Hematopoietic multipotent progenitor cell (in vitro differentiated cells): ENCODE results near the gene SDK1. TPM values are rescaled to one million over a fixed set of nuclear protein-coding genes. Genes with fewer than 3 reads are reported as not detected.

Experiments
- DNase-seq, 3 donors: peaks; one replicate each; pipeline ENCODE4 v3.0.0-alpha.2; 2011 to 2015; ENCODE audit warnings: low read depth in 2 of 3, low spot score in 2 of 3
- total RNA-seq: library from RNA; depleted of rRNA; stranded (reverse); fragments of >200 nt; gene quantifications from one replicate; pipeline ENCODE4 v1.2.3, GENCODE V29; 2012

The SDK1 gene
- total RNA-seq, 1 donor, result 0.81 TPM

DNA sequence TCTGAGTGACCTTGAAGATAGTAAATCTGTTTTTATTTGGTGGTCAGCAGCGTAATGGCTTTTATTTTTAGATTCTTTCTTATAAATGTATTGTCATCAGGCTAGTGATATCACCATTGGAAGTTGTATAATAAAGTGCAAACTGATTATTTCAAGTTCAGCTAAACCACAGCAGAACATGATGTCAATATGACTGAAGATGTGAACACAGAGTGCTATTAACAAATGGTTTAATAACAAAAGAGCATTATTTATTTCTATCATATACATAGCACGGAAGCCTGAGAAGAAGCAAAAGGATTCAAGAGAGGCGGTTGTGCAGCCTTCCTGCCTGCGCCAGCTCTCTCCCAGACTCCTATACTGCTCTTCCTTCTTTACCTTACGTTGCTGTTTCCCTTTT lies 142.7 kb downstream of the SDK1 start:
- no peak for DNase-seq

DNA sequence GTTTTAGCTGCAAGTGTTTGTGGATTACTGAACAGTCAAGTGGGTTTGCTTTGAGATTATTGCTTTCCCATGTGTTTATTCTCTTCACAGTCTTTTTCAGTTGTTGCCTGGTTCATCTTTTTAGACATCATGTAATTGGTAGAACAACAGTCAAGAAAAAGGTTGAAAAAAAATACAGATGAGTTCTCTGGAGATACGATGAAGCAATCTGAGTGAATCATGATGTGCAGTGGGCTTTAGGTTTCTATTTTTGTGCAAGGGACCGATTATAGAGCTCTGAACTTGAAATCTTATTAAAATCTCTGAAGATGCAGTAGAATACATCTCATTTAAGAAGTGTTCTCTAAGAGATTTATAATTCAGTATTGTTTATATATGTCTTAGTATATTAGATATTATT lies 145.7 kb downstream of the SDK1 start:
- no peak for DNase-seq

DNA sequence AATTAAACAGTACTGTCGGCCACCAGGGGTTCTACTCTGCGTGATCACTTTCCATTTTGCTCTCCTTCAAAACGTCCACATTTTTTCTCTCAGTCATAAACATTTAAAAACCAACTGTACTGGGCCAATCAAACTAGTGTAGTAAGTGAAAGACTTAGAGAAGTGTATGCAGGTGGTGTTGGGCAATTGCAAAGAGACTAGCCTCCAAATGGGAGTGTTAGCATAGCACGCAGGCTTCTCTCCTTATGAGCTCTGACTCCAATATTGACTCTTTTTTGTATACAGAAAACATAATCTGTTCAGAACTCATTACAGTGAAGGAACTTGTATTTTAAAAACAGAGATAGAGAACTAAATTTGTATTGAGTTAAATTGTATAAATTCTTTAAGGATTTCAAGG lies 150.6 kb downstream of the SDK1 start:
- DNase-seq, result no peak

DNA sequence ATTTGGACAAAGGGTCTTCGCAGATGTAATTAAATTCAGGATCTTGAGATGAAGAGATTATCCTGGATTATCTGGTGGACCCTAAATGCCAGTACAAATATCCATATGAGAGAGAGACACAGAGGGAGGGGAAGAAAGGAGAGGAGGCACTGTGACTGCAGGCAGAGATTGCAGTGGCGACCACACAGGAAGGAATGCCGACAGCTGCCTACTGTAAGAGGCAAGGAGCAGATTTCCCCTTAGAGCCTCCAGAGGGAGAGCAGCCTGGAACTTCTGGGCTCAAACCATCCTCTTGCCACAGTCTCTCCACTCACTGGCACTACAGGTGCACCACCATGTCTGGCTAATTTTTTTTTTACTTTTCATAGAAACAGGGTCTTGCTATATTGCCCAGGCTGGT lies 152.3 kb downstream of the SDK1 start:
- no peak for DNase-seq

DNA sequence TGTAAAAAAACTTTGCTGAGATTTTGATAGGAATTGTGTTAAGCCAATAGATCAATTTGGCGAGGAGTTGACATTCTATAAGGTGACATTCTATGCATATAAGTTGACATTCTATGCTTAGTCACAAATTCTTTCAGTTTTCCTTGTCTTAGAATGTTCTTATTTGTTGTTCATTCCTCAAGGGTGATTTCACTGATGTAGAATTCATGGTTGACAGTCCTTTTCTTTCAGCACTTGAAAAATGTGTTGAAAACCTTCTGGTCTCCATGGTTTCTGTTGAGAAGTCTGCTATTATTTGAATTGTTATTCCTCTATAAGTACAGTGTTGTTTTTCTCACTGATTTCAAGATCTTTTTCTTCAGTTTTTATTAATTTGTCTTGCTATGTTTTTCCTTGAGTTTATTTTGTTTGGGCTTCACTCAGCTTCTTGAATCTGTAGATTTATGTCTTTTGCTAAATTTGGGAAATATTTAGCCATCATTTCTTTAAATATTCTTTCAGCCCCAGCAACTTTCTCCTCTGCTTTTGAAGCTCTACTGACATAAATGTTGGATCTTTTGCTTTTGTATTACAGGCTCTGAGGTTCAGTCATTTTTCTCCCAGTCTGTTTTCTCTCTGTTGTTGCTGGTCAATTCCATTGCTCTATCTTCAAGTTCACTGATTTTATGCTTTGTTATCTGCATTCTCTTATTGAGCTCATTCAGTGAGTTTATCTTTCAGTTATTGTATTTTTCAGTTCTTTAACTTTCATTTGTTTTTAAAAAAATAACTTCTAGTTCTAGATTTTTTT lies 154.9 kb downstream of the SDK1 start:
- DNase-seq, result no peak

DNA sequence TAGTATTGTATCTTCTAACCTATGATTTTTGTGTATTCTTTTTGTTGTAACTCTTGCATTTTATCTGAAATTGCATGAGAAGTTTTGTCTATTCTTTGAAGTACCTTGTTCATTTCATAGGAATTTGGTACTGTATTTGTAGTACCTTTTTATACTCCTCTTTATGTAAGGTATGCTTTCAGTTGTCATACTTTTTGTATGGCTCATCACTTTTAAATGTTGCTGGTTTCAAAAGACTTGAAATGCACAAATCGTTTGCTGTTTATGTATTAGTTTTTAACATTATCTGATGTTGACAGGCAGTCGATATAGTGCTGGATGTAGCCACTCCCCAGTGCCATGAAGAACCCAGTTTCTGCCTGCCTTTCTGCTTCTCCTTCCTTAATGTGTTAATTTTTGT lies 158.1 kb downstream of the SDK1 start:
- DNase-seq, result no peak

DNA sequence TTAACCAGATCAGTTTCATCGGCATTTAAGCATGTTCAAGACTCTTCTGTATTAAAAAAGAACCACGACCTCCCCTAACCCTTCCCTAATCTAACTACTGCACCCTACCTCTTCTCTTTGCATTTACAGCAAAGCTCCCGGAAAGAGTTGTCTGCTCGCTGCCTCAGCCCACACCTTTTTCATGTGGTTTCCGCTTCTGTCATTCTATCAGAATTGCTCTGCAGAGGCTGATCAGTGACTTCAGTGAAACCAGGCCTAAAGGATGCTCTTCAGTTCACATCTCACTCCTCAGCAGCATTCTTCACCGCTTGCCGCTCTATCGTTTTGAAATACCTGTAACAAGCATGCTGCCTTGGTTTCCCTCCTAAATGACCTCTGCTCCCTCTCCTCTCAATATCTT lies 160.9 kb downstream of the SDK1 start:
- peak in 1 of 3 donors; percentile 44 for DNase-seq

DNA sequence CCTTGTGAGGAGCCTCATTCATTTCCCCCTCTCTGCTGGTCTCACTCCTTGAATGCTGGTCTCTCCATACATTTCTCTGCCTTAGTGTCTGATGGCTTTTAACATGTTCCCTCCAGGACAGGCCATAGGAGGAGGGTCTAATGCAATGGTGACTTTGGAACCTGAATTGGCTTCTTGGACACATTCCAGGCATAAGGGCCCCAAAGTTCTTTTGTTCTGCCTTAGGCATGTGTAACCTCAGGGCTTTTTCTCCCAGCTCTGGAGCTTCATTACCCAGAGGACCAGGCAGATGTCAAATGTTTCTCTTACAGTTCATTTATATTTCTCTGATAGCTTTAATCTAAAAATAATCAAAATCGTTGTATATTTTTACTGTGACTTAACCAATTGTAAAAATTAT lies 162.6 kb downstream of the SDK1 start:
- DNase-seq, result no peak

DNA sequence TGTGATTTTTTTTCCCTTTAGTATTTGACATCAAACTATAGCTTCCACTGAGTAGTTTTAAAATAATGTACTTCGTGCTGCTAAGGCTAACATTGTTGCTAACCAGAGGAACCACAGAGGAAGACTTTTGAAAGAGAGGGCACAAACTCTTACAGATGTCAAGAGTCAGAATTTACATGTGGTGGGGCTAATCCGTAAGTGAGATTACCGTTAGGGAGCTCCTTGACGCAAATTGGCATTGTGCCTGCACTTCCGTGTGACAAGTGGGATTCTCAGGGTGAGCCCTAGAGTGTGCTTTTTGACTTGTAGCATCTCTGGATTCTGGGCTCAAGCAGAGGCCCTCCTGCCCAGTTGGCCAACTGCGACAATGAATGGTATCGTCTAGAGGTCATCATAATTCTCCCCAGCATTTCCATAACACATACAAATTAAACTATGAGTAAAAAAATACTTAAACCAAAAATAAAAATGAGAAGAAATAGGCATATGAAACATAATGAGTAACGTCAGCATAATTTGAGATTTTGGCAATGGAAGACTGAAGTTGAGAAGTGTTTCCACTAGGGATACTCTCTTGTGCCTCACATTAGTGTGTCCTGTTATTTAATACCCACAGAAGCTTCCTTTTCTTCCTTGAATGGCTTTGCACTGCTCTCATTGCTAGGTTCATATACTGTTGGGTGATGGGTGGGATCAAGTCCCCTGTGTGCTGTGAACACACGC lies 164.0 kb downstream of the SDK1 start:
- DNase-seq, result no peak

DNA sequence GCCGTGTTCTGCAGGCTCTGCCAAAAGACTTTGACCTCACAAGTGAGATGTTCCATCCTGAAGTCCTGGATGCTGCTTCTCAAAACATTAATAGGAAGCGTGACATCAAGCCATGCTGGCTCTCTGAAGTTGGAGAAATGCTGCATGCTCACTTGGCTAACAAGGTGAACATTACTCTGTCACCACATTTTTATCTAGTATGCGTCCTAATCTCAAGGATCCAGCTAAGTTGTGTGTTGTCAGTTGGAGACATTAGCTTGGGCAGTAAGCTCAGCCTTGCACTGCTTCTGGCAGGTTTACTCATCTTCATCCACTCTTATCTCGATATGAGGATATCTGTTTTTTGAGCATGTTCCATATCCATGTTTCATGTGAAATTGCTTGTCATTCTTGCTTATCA lies 165.2 kb downstream of the SDK1 start:
- DNase-seq, result no peak

DNA sequence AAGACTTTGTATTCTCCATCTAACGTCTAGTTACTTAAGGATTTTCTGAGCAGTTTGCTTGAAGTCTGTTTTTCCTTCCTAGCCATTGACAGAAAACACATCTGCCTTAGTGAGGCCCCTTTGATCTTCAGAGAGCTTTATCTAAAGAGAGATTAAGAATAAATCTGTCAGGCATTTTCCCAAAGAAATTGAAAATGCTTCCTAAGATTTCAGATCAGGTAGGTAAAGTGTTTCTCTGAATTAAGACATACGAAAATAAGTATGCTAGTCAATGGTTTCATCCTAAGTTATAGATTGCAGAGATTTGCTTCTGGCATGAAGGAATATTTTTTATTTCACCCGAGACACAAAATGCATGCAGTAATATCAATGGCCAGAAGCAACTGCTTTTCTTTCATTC lies 168.6 kb downstream of the SDK1 start:
- no peak for DNase-seq

DNA sequence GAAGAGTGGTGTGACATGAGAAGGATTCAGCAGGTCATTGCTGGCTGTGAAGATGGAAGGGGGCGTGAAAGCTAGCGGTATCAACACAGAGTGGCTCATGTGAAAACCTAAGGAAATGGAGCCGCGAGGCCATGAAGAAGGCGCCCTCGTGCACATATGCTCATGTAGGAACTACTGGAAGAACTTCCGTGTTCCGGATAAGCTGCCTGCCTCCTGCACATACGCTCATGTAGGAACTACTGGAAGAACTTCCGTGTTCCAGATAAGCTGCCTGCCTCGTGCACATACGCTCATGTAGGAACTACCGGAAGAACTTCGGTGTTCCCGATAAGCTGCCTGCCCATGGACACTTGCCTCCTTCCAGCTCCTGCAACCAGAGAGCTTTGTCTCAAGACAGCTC lies 179.1 kb downstream of the SDK1 start:
- no peak for DNase-seq

DNA sequence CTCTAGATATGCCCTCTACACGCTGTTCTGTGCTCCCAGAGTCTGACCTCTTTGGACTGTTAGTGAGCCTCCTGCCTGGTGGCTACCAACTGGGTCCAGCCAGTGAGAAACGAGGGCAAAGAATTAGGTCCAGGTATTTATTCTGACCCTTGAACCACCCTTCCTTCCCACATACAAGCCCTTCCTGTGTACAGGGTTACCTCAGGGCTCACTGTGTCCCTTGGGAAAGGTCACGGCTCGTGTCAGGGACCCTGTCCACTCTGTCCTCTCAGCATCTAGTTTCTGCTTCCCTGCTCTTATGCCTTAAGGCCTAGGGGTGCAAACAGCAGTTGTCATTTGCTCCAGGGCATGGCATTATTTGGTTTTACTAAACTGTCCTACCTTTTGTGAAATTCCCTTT lies 180.4 kb downstream of the SDK1 start:
- no peak for DNase-seq

DNA sequence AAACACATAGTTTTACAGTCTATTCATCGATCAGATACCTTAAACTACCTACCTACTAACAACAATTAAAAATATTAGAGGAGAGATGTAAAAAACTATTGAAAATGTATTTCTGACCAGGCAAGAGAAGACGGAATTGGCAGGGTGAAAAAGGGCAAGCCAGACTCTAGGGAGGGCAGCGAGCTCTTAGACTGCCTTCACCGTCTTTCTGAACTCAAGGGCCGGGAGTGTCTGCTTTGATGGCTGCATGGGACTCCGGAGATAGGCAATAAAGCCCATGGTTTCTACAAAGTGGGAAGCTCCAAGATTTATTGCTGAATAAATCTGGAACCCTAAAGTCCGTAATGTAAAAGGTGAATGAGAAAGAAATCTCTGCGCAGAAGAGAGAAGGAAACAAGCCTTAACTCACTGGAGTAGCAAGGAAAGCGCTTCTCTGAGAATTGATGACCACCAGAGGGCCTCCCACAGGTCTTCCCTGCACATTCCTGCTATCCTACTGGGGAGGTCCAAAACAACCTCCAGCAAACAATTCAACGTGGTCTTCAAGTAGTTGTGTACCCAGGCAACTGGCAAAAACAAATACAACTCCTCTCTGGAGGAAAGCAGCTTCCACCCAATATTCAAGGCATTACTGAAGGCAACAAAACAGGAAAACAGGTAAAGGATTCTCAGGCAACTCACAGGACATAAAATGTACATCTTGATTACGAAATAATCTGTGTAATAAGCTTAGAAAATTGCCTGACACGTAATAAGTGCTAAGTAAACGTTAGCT lies 181.3 kb downstream of the SDK1 start:
- DNase-seq, result peak in 2 of 3 donors; percentile 1 to 5

DNA sequence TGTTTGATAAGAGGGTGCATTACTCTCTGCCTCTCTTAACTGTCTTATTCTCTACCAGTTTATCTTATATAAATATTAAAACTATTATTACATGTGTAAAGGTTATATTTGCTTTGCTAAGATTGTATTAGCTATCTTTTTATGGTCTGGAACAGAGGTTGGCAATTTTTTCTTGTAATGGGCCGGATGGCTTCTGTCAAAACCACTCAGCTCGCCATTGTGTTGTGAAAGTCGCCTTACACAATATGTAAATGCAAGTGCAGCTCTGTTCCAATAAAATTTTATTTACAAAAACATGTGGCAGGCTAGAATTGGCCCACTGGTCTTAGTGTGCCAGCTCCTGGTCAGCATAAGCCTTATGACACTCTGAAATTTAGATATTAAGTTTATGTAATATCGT lies 185.8 kb downstream of the SDK1 start:
- DNase-seq, result no peak

DNA sequence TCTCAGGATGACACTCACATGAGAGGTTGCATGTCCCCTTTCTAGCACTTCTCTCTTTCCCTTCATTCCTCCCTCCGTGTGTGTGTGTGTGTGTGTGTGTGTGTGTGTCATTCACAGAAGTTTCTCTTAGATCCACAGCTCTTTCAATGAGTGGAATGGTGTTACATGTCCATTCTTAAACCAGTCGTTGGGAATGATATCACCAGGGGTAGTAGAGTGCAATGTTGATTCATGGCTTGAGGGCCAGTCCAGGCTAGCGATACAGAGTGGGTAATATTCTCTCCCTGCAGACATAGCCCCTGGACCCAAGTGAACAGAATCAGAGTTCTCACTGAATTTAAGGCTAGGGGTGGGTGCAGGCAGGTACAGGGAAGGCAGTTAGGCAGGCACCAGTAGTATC lies 187.8 kb downstream of the SDK1 start:
- no peak for DNase-seq

DNA sequence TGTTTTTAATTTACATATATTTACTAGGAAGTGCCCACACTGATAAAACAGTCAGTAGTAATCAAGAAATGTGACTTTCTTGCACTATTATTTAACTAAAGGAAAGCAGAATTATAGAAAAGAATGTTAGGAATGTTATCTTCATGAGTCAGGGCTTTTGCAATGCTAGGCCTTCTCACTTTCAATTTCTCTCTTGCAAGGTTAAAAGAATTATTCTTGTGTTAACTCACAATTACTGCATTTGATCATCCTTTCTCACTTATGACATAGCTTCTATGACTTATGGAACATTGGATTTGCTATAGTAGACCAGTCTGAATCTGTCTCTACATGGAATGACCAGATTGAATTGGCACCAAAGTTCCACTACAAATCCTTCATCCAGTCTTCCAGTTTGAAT lies 192.4 kb downstream of the SDK1 start:
- DNase-seq, result no peak

DNA sequence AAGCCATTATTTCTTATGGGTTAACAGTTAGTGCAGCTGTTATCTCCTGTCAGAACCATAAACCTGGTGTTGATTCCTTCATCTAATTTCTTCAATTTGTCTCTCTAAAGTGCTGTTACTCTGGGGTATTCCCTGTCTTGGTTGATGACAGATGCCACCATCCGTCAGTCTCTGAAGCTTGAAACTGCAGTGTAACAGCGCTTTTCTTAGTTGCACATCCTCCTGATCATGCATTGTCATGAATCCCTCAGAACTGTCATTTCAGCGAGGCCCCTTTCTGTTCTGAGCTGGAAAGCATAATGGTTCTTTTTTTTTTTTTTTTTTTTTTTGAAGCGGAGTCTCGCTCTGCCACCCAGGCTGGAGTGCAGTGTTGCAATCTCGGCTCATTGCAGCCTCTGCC lies 193.9 kb downstream of the SDK1 start:
- no peak for DNase-seq

DNA sequence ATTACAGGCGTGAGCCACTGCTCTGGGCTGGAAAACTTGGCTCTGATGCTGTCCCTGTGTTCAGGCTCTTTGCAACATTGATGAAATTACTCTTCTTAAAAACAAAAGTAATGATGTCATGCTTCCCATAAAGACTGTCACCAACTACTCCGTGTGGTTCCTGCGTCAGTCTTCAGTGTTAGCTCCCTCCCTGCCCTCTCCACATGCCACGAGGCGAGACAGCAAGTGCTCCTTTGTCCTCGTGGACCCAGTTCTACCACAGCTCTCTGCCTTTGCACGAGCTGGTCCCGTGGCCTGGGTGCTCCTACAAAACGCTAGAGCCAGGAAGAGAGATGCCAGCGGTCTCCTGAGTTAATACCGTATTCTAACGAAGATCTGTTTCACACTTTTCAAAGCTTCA lies 194.5 kb downstream of the SDK1 start:
- DNase-seq, result no peak

DNA sequence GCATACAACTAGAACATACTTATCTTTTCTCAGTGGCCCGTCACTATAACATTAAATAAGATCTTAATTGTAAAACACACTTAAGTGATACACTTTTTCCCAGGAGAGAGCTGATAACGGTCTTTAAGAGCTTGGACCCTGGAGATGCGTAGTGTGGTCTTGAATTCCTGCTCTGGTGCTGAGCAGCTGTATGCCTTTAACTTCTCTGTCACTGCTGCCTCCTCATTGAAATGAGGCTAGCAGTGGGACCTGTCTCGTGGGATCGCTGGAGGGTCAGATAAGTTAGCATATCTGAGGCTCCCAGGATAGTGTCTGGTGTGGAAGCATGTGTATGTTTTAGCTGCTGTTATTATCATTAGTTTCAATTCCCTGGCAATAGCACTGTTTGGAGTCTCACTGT lies 194.9 kb downstream of the SDK1 start:
- no peak for DNase-seq

DNA sequence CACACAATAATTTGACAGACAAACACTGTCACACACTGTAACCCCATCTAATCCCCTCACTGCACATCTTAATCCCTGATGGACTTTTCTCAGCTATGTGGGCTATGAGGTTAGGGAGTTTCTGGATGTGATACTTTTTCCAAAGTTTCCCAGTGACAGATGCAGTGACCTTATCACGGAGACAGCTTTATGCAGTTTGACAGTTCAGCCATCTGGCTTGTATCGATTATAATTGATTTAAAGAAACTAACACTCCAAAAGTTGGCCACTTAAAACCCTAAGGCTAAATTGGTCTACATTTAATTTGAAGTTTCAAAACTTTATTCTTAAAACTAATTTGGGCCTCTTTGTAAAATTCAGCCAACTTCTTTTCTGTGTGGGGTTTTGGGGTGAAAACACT lies 196.7 kb downstream of the SDK1 start:
- no peak for DNase-seq

DNA sequence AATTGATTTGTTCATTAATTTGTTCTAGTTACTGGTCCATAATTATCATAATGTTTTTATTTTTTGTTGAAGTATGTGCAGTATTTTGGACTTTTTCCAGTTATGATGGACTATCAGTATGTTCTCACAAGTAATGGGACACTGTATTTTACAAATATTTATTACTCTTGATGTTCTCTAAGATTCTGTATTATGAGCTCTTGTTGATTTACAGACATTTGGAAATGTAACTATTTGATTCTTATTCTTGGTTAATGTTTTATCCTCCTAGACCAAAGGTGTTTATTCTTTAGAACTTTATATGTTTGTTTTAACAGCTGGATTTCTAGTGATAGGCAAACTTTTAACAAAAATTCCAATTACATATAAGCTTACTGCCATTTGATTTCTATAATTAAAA lies 200.6 kb downstream of the SDK1 start:
- DNase-seq, result no peak
